Measurements from ENCODE around the gene FGF4. TPM values are rescaled to one million over a fixed set of nuclear protein-coding genes. Genes with fewer than 3 reads are reported as not detected.

FGF4 gene
- total RNA-seq, 1 donor from 2014 or later, result not detected

DNA sequence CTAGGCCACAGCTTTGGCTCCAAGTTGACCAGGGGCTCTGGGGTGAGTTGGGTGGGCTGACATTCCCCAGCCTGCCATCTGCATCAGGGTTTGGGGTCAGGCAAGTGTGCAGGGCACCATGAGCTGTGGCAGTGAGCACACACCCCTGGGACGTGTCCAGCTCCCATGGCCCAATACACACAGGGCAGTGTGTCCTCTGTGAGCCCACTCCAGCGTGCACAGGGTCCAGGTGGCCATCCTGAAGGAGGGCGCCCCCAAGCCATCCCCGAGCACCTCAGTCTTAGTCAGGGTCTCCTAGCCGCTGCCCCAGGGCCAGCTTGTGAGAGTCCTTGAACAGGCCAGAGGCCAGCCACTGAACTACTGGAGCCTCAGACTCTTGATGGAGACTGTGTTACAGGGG lies 45.3 kb upstream of the FGF4 start:
- DNase-seq (no peak), ATAC-seq (ENCODE audit: low read depth) (no peak)
- TF ChIP-seq CTCF (IDR thresholded peaks at IDR 0.05), result no peak
- Mint-ChIP-seq H3K4me1 (no peaks in the 10 kb centered on the region), H3K9me3 (no peaks in the 10 kb centered on the region), H3K27ac (no peak overlapping the region), H3K4me3 (no peak overlapping the region), H3K27me3 (peaks cover 34% of the 10 kb centered on the region), H3K36me3 (ENCODE audit: low read depth) (no peaks in the 10 kb centered on the region)
- intact Hi-C loops (cut with micrococcal nuclease), result no loop called here
- ChIA-PET CTCF (no interaction called here), POLR2A (interaction anchor here (0.7 kb wide), 2 partner anchors 208 to 1380 kb away, joined by 5 read pairs; no protein-coding TSS in a partner anchor)

DNA sequence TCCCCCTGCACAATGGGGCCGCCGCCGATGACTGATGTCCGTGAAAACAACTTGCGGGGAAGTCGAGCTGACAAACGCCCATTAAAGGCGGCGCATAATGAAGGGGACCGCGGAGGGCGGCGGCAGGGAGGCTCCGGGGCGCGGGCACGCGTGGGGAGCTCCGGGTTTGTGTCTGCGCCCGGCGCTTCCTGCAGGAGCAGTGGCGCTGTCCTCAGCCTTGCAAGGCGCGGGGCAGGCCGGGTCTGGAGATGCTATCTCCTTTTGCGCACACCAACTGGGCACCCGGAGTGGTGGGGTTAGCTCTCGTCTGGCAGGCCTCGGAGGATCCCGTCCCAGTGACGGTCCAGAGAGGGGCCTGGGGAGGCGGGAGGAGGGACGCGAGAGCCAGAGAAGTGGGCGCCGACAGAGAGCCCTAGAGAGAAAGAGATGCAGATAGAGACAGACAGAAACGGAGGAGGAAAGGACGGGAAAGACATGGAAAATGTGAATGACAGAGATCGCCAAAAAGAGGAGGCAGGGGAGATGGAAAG lies 44.5 kb upstream of the FGF4 start:
- Mint-ChIP-seq H3K4me1 (no peaks in the 10 kb centered on the region), H3K27me3 (peaks cover 34% of the 10 kb centered on the region), H3K27ac (no peak overlapping the region), H3K4me3 (no peak overlapping the region), H3K9me3 (no peaks in the 10 kb centered on the region), H3K36me3 (ENCODE audit: low read depth) (no peaks in the 10 kb centered on the region)
- ATAC-seq (ENCODE audit: low read depth) (no peak), DNase-seq (no peak)
- no peak for TF ChIP-seq CTCF (IDR thresholded peaks at IDR 0.05)
- intact Hi-C loops (cut with micrococcal nuclease), result no loop called here
- CTCF ChIA-PET, result no interaction called here
- POLR2A ChIA-PET, result no interaction called here

GRCh38 chr11:69818603-69819441 lies 43.7 kb upstream of the FGF4 start, which contains the start of gene FGF3:
FGF3 (minus strand) TSS chr11:69819416; CDS start chr11:69818933, 483 bp downstream.
- TF ChIP-seq CTCF (IDR thresholded peaks at IDR 0.05), result no peak
- Mint-ChIP-seq H3K27me3 (peaks cover 38% of the 10 kb centered on the region), H3K4me3 (no peak within 1 kb of the TSS), H3K4me1 (no peaks in the 10 kb centered on the region), H3K9me3 (no peaks in the 10 kb centered on the region), H3K27ac (no peak within 1 kb of the TSS), H3K36me3 (ENCODE audit: low read depth) (no peaks in the 10 kb centered on the region)
- DNase-seq, result no peak
- intact Hi-C loops (cut with micrococcal nuclease), result no loop called here
- POLR2A ChIA-PET, result no interaction called here
- CTCF ChIA-PET, result no interaction called here
- ATAC-seq (ENCODE audit: low read depth), result no peak

- Mint-ChIP-seq H3K9me3 (no peaks in the 10 kb centered on the region), H3K4me3 (no peak overlapping the region), H3K4me1 (no peaks in the 10 kb centered on the region), H3K27me3 (peaks cover 37% of the 10 kb centered on the region), H3K36me3 (ENCODE audit: low read depth) (no peaks in the 10 kb centered on the region), H3K27ac (no peak overlapping the region)
- no peak for DNase-seq
- no peak for ATAC-seq (ENCODE audit: low read depth)
- TF ChIP-seq CTCF (IDR thresholded peaks at IDR 0.05), result no peak
- intact Hi-C loops (cut with micrococcal nuclease), result no loop called here
- ChIA-PET CTCF (no interaction called here), POLR2A (no interaction called here)
Observed at GRCh38 chr11:69818231-69818602, 43.1 kb upstream of the FGF4 start.

DNA sequence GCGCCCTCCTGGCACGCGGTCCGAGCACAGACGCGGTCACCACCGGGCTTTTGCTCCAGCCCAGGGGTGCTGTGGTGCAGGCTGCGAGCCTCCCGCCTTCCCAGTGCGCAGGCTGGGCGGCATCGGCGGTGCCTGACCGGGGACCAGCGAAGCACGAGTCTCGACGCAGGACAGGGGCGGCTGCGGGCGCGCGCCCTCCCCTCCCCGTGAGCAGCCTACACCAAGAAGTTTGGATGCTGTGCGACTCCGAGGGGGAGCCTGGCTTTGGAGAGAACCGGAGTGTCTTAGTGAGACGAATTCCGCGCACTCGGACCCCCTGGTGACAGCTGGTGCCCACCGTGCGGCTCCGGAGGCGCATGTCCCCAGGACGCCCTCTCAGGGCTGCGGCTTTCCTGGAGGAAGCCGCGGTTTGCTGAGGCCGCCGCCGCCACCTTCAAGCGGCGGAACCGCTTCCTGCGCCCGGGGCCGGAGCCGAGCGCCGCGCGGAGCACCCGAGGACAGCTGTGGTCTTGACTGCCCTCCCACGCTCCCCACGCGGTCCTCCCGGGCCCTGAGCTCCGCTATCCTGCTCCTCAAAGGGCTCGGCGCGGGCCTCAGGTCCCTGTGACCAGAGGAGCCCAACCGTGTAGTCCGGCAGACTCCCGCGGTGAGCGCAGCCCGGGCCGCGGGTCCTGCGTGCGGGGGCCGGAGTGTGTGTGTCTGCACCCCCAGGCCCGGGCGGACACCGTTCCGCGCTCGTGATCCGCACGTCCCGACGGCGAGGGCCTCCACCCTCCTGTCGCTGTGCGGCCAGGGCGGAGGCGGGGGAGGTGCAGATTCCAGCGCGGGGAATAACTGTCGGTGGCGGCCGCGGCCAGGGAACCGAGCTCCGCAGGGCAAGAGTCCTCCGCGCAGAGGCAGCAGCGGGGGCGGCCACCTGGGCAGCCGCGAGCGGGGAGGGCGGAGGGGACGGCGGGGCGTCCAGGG lies 42.4 kb upstream of the FGF4 start:
- no peak overlapping the region for H3K27ac Mint-ChIP-seq
- no peak for TF ChIP-seq CTCF (IDR thresholded peaks at IDR 0.05)
- ChIA-PET CTCF (no interaction called here), POLR2A (no interaction called here)
- H3K9me3 Mint-ChIP-seq, result no peaks in the 10 kb centered on the region
- DNase-seq, result no peak
- H3K4me1 Mint-ChIP-seq, result no peaks in the 10 kb centered on the region
- H3K36me3 Mint-ChIP-seq (ENCODE audit: low read depth), result no peaks in the 10 kb centered on the region
- H3K27me3 Mint-ChIP-seq, result peaks cover 34% of the 10 kb centered on the region
- intact Hi-C loops (cut with micrococcal nuclease), result no loop called here
- no peak for ATAC-seq (ENCODE audit: low read depth)
- H3K4me3 Mint-ChIP-seq, result no peak overlapping the region

Data from activated B cell treated with CpG ODN at 0.5 μM for 24 hours (primary cell).